Mucosa of gallbladder (tissue), 1 donor: ENCODE measurements around the gene QPRT. TPM values are rescaled to one million over a fixed set of nuclear protein-coding genes. Genes with fewer than 3 reads are reported as not detected.
"Not testable (repeated sequence)": the region's sequence is repeated elsewhere in the genome, so short reads cannot be mapped to it uniquely, and the experiment has no call there.

ENCODE experiments used
- DNase-seq: peaks from one replicate; pipeline ENCODE4 v3.0.0-alpha.2; 2020; ENCODE audit warnings: low spot score
- total RNA-seq: library from RNA; stranded (reverse); gene quantifications from one replicate; pipeline ENCODE4 v1.2.1, GENCODE V29; 2021
- donor health status: DM: no; HTN: no; CAD: no.

The QPRT gene
- total RNA-seq, 1 donor from 2014 or later, result 17.2 TPM

GRCh38 chr16:29745853-29746345 lies 66.9 kb downstream of the QPRT start, which contains the start of gene C16orf54:
C16orf54 (minus strand) TSS chr16:29745990; CDS start chr16:29744951, 1,039 bp downstream.
- DNase-seq, result peak; percentile 72

GRCh38 chr16:29746518-29746917 lies 67.5 kb downstream of the QPRT start:
- DNase-seq, result not testable (repeated sequence)

Other genes starting within 250 kb of the QPRT start
- 4.3 TPM for gene BOLA2, start 224.8 kb upstream of the QPRT start, total RNA-seq
- 33.8 TPM for gene SLX1B, start 224.6 kb upstream of the QPRT start, total RNA-seq
- 4.7 TPM for gene SULT1A4, start 219.3 kb upstream of the QPRT start, total RNA-seq
- 47.4 TPM for gene NPIPB12, start 172.8 kb upstream of the QPRT start, total RNA-seq
- gene SPN, start 15.9 kb upstream of the QPRT start, total RNA-seq, result 9.0 TPM
- gene C16orf54, start 66.8 kb downstream of the QPRT start, total RNA-seq, result 3.0 TPM
- gene ZG16, start 99.1 kb downstream of the QPRT start, total RNA-seq, result not detected
- gene KIF22, start 111.6 kb downstream of the QPRT start, total RNA-seq, result 21.6 TPM
- 192 TPM for gene MAZ, start 127.3 kb downstream of the QPRT start, total RNA-seq
- gene PRRT2, start 133.0 kb downstream of the QPRT start, total RNA-seq, result 20.8 TPM
- 38.9 TPM for gene PAGR1, start 137.0 kb downstream of the QPRT start, total RNA-seq
- gene MVP, start 141.3 kb downstream of the QPRT start, total RNA-seq, result 253 TPM
- gene CDIPT, start 184.0 kb downstream of the QPRT start, total RNA-seq, result 110 TPM
- 113 TPM for gene SEZ6L2, start 220.4 kb downstream of the QPRT start, total RNA-seq
- 94.5 TPM for gene ASPHD1, start 221.3 kb downstream of the QPRT start, total RNA-seq
- gene KCTD13, start 247.0 kb downstream of the QPRT start, total RNA-seq, result 28.4 TPM